Measurements from ENCODE around the gene SETDB2.

DNA sequence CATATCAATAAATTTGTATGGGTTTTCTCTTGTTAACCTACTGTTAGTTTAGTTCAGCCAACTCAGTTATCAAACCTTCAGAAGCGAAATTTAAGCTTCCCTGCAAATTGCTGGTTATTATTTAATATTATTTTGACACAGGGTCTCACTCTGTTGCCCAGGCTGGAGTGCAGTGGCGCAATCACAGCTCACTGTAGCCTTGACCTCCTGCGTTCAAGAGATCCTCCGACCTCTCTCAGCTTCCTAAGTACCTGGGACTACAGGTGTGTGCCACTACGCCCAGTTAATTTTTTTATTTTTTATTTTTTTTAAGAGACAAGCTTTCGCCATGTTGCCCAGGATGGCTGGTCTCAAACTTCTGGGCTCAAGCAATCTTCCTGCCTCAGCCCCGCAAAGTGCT lies 6.4 kb upstream of the SETDB2 start:
- TF ChIP-seq, protein P1, sequence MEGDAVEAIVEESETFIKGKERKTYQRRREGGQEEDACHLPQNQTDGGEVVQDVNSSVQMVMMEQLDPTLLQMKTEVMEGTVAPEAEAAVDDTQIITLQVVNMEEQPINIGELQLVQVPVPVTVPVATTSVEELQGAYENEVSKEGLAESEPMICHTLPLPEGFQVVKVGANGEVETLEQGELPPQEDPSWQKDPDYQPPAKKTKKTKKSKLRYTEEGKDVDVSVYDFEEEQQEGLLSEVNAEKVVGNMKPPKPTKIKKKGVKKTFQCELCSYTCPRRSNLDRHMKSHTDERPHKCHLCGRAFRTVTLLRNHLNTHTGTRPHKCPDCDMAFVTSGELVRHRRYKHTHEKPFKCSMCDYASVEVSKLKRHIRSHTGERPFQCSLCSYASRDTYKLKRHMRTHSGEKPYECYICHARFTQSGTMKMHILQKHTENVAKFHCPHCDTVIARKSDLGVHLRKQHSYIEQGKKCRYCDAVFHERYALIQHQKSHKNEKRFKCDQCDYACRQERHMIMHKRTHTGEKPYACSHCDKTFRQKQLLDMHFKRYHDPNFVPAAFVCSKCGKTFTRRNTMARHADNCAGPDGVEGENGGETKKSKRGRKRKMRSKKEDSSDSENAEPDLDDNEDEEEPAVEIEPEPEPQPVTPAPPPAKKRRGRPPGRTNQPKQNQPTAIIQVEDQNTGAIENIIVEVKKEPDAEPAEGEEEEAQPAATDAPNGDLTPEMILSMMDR (optimal IDR thresholded peaks at IDR 0.05 in 1 of 3, IDR thresholded peaks at IDR 0.05 in 1 of 3, conservative IDR thresholded peaks at IDR 0.05 in 1 of 3; ENCODE audit: extremely low read depth in 1 of 3, insufficient read depth in 2 of 3, low read length in 3 of 3): no peak
- TF ChIP-seq EZH2 (IDR thresholded peaks at IDR 0.05; ENCODE audit: low read length): no peak

All from keratinocyte (primary cell).